Right atrium auricular region (tissue), 2 donors: Measurements from ENCODE around the gene UNC93A. TPM values are rescaled to one million over a fixed set of nuclear protein-coding genes. Genes with fewer than 3 reads are reported as not detected.

Source experiments
- DNase-seq: peaks from one replicate; pipeline ENCODE4 v3.0.0-alpha.2; 2019; ENCODE audit warnings: low spot score
- H3K27ac ChIP-seq, 2 donors: fragments of 200-600 bp; sonication (generic); 1 replicate in 1 of 2; 2 replicates in 1 of 2; pipeline ENCODE4 v1.5.1; 2016 to 2019
- H3K27me3 ChIP-seq, 2 donors: fragments of 200-600 bp; sonication (generic); one replicate each; pipeline versions ENCODE4 v1.5.1 to v1.6.0; 2017 to 2019
- H3K36me3 ChIP-seq: fragments of 200-600 bp; sonication (generic); one replicate; pipeline ENCODE4 v1.5.1; 2016
- H3K4me1 ChIP-seq, 2 donors: fragments of 200-600 bp; sonication (generic); one replicate each; pipeline versions ENCODE4 v1.5.1 to v1.6.0; 2017 to 2019
- H3K4me3 ChIP-seq, 2 donors: fragments of 200-600 bp; sonication (generic); 1 replicate in 1 of 2; 2 replicates in 1 of 2; pipeline ENCODE4 v1.5.1; 2017 to 2019; ENCODE audit warnings: mild to moderate bottlenecking in 1 of 2, moderate library complexity in 1 of 2
- H3K9me3 ChIP-seq, 2 donors: fragments of 200-600 bp; sonication (generic); one replicate each; pipeline ENCODE4 v1.5.1; 2019
- CTCF ChIP-seq, 2 donors: fragments of 200-600 bp; sonication (generic); IDR thresholded peaks; one replicate each; pipeline ENCODE4 v1.5.1; 2019; ENCODE audit warnings: antibody characterized with exemption in 2 of 2
- total RNA-seq, 2 donors: library from RNA; depleted of rRNA; stranded (reverse); fragments of >200 nt; gene quantifications; one replicate each; pipeline ENCODE4 v1.1.0, GENCODE V29; 2016

The UNC93A gene
- total RNA-seq, 2 donors from 2014 or later: not detected

DNA sequence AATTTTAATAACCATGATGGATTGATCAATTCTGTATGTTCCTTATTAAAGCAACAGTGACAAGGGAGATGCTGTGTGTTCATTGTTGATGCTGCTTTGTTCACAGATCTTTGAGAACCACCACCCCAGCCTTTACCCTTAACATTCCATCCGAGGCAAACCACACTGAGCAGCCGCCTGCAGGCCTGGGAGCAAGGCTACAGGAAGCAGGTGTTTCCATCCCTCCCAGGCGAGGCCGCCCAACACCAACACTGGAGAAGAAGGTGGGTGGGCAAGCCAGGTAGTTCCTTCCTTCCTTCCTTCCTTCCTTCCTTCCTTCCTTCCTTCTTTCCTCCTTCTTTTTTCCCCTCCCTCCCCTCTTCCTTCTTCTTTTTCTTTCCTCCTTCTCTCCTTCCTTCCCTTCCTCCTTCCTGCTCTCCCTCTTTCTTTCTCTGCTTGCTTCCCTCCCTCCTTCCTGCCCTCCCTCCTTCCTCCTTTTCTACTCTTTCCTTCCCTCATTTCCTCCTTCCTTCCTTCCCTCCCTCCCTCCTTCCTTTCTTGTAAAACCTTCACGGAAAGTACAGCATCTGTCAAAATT, 47.5 kb downstream of the UNC93A start:
- Histone ChIP-seq H3K27me3 (no peaks in the 10 kb centered on the region), H3K4me3 (no peak overlapping the region), H3K9me3 (no peaks in the 10 kb centered on the region), H3K36me3 (no peaks in the 10 kb centered on the region), H3K27ac (no peak overlapping the region), H3K4me1 (no peaks in the 10 kb centered on the region)
- no peak for TF ChIP-seq CTCF (IDR thresholded peaks at IDR 0.05)
- DNase-seq: no peak

DNA sequence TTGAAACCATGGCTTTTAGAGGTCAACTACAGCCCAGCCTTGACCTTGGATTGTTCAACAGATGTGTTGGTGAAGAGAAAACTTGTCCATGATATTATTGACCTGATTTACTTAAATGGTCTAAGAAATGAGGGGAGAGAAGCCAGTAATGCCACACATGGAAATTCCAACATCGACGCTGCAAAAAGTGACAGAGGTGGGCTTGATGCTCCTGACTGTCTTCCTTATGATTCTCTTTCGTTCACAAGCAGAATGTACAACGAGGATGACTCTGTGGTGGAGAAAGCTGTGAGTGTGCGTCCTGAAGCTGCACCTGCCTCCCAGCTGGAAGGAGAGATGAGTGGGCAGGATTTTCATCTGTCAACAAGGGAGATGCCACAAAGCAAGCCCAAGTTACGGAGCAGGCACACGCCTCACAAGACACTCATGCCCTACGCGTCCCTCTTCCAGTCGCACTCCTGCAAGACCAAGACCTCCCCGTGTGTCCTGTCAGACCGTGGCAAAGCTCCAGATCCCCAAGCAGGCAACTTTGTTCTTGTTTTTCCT, 50.0 kb downstream of the UNC93A start:
- no peak for TF ChIP-seq CTCF (IDR thresholded peaks at IDR 0.05)
- no peaks in the 10 kb centered on the region for H3K9me3 ChIP-seq
- no peak for DNase-seq

DNA sequence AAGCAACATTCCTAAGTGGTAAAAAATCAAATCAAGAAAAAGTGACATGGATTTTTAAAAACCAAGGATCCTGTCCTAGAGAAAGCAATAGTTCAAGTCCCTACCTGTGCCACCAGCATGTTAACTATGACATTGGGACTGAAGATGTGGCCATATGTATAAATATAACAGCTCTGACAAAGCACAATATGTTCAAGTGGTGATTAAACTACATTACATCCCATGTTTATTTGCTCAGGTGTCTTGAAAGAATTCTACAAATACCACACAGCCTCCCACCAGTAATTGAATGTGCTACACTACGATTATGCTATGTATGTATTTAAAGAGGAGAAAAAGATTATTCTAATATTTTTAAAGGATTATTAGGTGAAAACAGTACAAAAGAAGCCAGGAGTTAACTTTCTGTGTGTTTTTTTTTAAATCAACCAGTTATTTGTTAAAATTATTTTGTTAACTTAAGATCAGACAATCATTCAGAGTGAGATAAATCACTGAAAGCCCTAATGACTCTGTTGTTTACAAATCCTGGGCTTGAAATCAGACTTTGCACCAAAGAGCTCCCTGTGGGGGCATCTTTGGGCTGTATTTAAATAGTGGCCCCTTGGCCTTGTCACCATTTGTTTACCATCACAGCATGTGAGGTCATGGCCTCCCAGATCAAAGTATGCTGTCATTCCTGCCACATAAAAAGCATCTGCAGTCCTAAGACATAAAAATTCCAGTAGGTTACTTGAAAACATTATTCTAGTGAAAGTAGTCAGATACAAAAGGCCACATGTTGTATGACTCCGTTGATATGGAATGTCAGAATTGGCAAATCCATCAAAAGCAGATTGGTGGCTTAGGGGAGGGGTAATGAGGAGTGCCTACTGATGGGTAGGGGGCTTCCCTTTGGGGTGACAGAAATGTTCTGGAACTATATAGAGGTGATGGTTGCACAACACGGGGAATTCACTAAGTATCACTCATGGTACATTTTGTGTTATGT, 50.8 kb downstream of the UNC93A start:
- no peak for TF ChIP-seq CTCF (IDR thresholded peaks at IDR 0.05)
- H3K27me3 ChIP-seq: no peaks in the 10 kb centered on the region
- no peaks in the 10 kb centered on the region for H3K4me1 ChIP-seq
- DNase-seq: no peak
- H3K36me3 ChIP-seq: no peaks in the 10 kb centered on the region
- H3K4me3 ChIP-seq: no peak overlapping the region
- H3K9me3 ChIP-seq: no peaks in the 10 kb centered on the region
- H3K27ac ChIP-seq: no peak overlapping the region

More for the DNA sequence above, 50.0 kb downstream of the UNC93A start:
- no peaks in the 10 kb centered on the region for H3K4me1 ChIP-seq
- no peaks in the 10 kb centered on the region for H3K27me3 ChIP-seq
- H3K27ac ChIP-seq: no peak overlapping the region
- no peak overlapping the region for H3K4me3 ChIP-seq
- no peaks in the 10 kb centered on the region for H3K36me3 ChIP-seq

GRCh38 chr6:167342879-167343610, 51.9 kb downstream of the UNC93A start:
- no peaks in the 10 kb centered on the region for H3K36me3 ChIP-seq
- no peak overlapping the region for H3K4me3 ChIP-seq
- no peaks in the 10 kb centered on the region for H3K4me1 ChIP-seq
- no peaks in the 10 kb centered on the region for H3K27me3 ChIP-seq
- H3K27ac ChIP-seq: no peak overlapping the region
- TF ChIP-seq CTCF (IDR thresholded peaks at IDR 0.05): no peak
- DNase-seq: no peak
- no peaks in the 10 kb centered on the region for H3K9me3 ChIP-seq

DNA sequence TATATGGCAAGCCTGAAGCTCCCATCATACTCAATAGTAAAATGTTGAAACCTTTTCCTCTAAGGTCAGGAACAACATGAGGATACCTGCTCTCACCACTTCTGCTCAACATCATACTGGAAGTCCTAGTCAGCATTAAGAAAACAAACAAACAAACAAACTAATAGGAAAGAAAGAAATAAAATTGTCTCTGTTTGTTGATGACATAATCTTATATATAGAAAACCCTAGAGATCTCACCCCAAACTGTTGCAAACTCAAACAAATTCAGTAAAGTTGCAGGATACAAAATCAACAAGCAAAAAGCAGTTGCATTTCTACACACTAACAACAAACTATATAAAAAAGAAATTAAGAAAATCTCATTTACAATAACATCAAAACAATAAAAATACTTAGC, 54.2 kb downstream of the UNC93A start:
- TF ChIP-seq CTCF (IDR thresholded peaks at IDR 0.05): no peak
- Histone ChIP-seq H3K36me3 (no peaks in the 10 kb centered on the region), H3K4me3 (no peak overlapping the region), H3K27ac (no peak overlapping the region), H3K27me3 (no peaks in the 10 kb centered on the region), H3K9me3 (no peaks in the 10 kb centered on the region), H3K4me1 (no peaks in the 10 kb centered on the region)
- DNase-seq: no peak
